ENCODE measurements around the gene PEAR1.

PEAR1 gene

DNA sequence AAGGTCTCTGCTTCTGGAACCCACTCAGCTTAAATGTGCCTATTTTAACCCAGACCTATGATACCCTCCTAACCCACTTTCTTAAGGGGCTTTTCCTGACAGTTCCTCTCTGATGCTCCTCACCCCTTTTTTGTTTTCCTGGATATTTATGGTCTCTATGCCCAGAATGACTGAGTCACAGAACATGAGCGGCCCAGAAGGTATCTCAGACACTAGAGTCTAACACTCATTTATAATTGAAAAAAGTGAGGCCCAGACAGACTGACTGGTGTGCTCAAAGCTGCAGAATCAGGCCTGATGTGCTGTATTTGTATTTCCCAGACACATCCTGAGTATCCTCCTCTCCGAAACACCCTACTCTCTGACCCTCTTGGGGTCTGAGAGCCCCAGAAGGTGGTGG is 70.9 kb downstream of the PEAR1 start:
- Histone ChIP-seq H2AFZ (ENCODE audit: low read depth, low read length, severe bottlenecking) (no peak overlapping the region), H3K79me2 (ENCODE audit: insufficient read depth, low read length) (no peaks in the 10 kb centered on the region), H3K27me3 (ENCODE audit: low read length) (no peaks in the 10 kb centered on the region), H3K36me3 (ENCODE audit: low read length) (no peaks in the 10 kb centered on the region), H3K9ac (ENCODE audit: low read length) (no peak overlapping the region), H3K9me3 (ENCODE audit: insufficient read depth, low read length) (no peaks in the 10 kb centered on the region), H4K20me1 (ENCODE audit: low read depth, low read length) (no peaks in the 10 kb centered on the region), H3F3A (ENCODE audit: insufficient read depth) (no peaks in the 10 kb centered on the region), H3K9me2 (replicated peaks; ENCODE audit: insufficient read depth, low read length) (no peaks in the 10 kb centered on the region), H3K4me2 (ENCODE audit: low read depth, low read length, poor library complexity, severe bottlenecking) (no peak overlapping the region), H3K27ac (ENCODE audit: low read depth, low read length) (no peak overlapping the region), H3K4me3 (ENCODE audit: insufficient read depth, low read length, poor library complexity, severe bottlenecking) (no peak overlapping the region)
- TF ChIP-seq, protein P1, sequence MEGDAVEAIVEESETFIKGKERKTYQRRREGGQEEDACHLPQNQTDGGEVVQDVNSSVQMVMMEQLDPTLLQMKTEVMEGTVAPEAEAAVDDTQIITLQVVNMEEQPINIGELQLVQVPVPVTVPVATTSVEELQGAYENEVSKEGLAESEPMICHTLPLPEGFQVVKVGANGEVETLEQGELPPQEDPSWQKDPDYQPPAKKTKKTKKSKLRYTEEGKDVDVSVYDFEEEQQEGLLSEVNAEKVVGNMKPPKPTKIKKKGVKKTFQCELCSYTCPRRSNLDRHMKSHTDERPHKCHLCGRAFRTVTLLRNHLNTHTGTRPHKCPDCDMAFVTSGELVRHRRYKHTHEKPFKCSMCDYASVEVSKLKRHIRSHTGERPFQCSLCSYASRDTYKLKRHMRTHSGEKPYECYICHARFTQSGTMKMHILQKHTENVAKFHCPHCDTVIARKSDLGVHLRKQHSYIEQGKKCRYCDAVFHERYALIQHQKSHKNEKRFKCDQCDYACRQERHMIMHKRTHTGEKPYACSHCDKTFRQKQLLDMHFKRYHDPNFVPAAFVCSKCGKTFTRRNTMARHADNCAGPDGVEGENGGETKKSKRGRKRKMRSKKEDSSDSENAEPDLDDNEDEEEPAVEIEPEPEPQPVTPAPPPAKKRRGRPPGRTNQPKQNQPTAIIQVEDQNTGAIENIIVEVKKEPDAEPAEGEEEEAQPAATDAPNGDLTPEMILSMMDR (IDR thresholded peaks at IDR 0.05; ENCODE audit: insufficient read depth, low read length, poor library complexity, severe bottlenecking) = no peak
- no peak for TF ChIP-seq EZH2phosphoT487 (conservative IDR thresholded peaks at IDR 0.05; ENCODE audit: low read length)

Data from SU-DHL-6 (cell line).